HepG2 (cell line): Measurements from ENCODE around the gene HBG1. TPM values are rescaled to one million over a fixed set of nuclear protein-coding genes. Genes with fewer than 3 reads are reported as not detected.

Source experiments
- ATAC-seq: fragments of 200-7000 bp; cut with Tn5 transposase; 3 replicates; pipeline ENCODE4 v1.9.1; 2020; ENCODE audit warnings: mild to moderate bottlenecking, moderate library complexity
- BruUV-seq: library from RNA; stranded (reverse); fragments of 400-500 nt; replicated peaks from 2 replicates; lab custom pipeline; 2021; lab: Mats Ljungman, UMichigan
- CTCF ChIA-PET: fragments of 300-600 bp; formaldehyde crosslinking; extraction: SDS; loops from one replicate; lab custom pipeline; 2021; ENCODE audit warnings: low total read pairs, inconsistent platforms, low intra/inter-chr PET ratio; lab: Yijun Ruan, JAX
- POLR2A ChIA-PET: fragments of 350-600 bp; sonication (Branson Sonifier 250); formaldehyde crosslinking; loops from one replicate; lab custom pipeline; 2020; ENCODE audit warnings: antibody characterized with exemption, inconsistent platforms; lab: Yijun Ruan, JAX
- DNase-seq: peaks from one replicate; pipeline ENCODE4 v3.0.0-alpha.2; 2015; ENCODE audit warnings: low spot score
- FAIRE-seq: peaks from 3 replicates; lab custom pipeline; 2011; peaks lifted over from hg19 to GRCh38; lab: Jason Lieb, UNC
- H2AFZ ChIP-seq: one replicate; pipeline ENCODE4 v1.6.1; 2011; ENCODE audit warnings: low read length, inconsistent platforms
- H3K27ac ChIP-seq: fragments of 300-600 bp; 3 replicates; pipeline ENCODE4 v1.8.0; 2011; ENCODE audit warnings: mixed run types, mild to moderate bottlenecking, mixed read lengths, low read length, inconsistent platforms; ENCODE audit not compliant: insufficient read depth; ENCODE audit errors: extremely low read length
- H3K27me3 ChIP-seq, 2 experiments: fragments of 200-600 bp in 1 of 2; 2 replicates in 1 of 2; 3 replicates in 1 of 2; pipeline versions ENCODE4 v1.6.0 to v1.8.0; 2011; ENCODE audit warnings: low read length in 2 of 2, mild to moderate bottlenecking in 2 of 2, moderate library complexity in 2 of 2, inconsistent platforms in 1 of 2; ENCODE audit not compliant: insufficient read depth in 2 of 2, control insufficient read depth in 1 of 2
- H3K36me3 ChIP-seq, 2 experiments: fragments of 200-600 bp in 1 of 2; replicated peaks in 1 of 2; 2 replicates in 1 of 2; 3 replicates in 1 of 2; pipeline versions ENCODE4 v1.5.1 to v1.8.0; 2011; ENCODE audit warnings: low read length in 2 of 2, inconsistent platforms in 1 of 2; ENCODE audit not compliant: insufficient read depth in 2 of 2, control insufficient read depth in 1 of 2
- H3K4me1 ChIP-seq: 2 replicates; pipeline ENCODE4 v1.5.1; 2012; ENCODE audit warnings: low read length, inconsistent platforms; ENCODE audit not compliant: insufficient read depth
- H3K4me2 ChIP-seq: 2 replicates; pipeline ENCODE4 v1.6.0; 2011; ENCODE audit warnings: low read depth, low read length, inconsistent platforms
- H3K4me3 ChIP-seq, 3 experiments: fragments of 200-600 bp in 1 of 3; sonication (generic), shearing (Covaris generic) in 1 of 3; replicated peaks in 1 of 3; 2 replicates each; pipeline ENCODE4 v1.5.1; 2011 to 2016; ENCODE audit warnings: low read length in 3 of 3, inconsistent platforms in 2 of 3, low read depth in 2 of 3, mild to moderate bottlenecking in 2 of 3, control low read depth in 1 of 3, mixed read lengths in 1 of 3; ENCODE audit not compliant: insufficient read depth in 1 of 3
- H3K79me2 ChIP-seq: one replicate; pipeline ENCODE4 v1.6.1; 2011; ENCODE audit warnings: low read length, inconsistent platforms; ENCODE audit not compliant: insufficient read depth
- H3K9ac ChIP-seq: 2 replicates; pipeline ENCODE4 v1.6.0; 2011; ENCODE audit warnings: mild to moderate bottlenecking, low read depth, low read length, inconsistent platforms; ENCODE audit not compliant: insufficient read depth
- H3K9me3 ChIP-seq: 2 replicates; pipeline ENCODE4 v1.5.1; 2012; ENCODE audit warnings: mild to moderate bottlenecking, low read length
- H4K20me1 ChIP-seq: 2 replicates; pipeline ENCODE4 v1.6.0; 2011; ENCODE audit warnings: inconsistent platforms, mild to moderate bottlenecking, low read length, moderate library complexity; ENCODE audit not compliant: insufficient read depth
- YEATS2 ChIP-seq: sonication (generic); formaldehyde crosslinking; IDR thresholded peaks from 2 replicates; pipeline ENCODE4 v1.4.0; 2020; ENCODE audit warnings: missing genetic modification reagents, borderline replicate concordance
- ZSCAN12 ChIP-seq: sonication (generic); formaldehyde crosslinking; IDR thresholded peaks from 2 replicates; pipeline ENCODE4 v1.9.0; 2021; ENCODE audit warnings: mild to moderate bottlenecking, missing genetic modification reagents
- in situ Hi-C: cut with HindIII; loops from 2 replicates; pipeline ENCODE4 v1.10.0; 2017; ENCODE audit warnings: low pct_unique_long_range_greater_than_20kb; ENCODE audit not compliant: extremely low pct_ligation_motif_present
- intact Hi-C: fragments of 100-400 bp; cut with micrococcal nuclease; formaldehyde crosslinking; loops from one replicate; pipeline ENCODE4 v1.10.0; 2022; ENCODE audit not compliant: unreplicated experiment
- polyA plus RNA-seq, 8 experiments: library from polyadenylated mRNA; depleted of rRNA in 3 of 8; stranded (reverse) in 7 of 8; unstranded in 1 of 8; fragments of >200 nt; fragmentation: Illumina TruSeq in 4 of 8; extraction: Trizol in 4 of 8; gene quantifications; 2 replicates each; pipeline versions ENCODE4 v1.2.1 to v1.2.3, GENCODE V29; 2011 to 2016; ENCODE audit warnings: low read depth in 4 of 8, missing spikeins in 1 of 8, mixed read lengths in 1 of 8; ENCODE audit not compliant: insufficient read depth in 1 of 8
- total RNA-seq, 5 experiments: library from RNA; depleted of rRNA; stranded (reverse); fragments of >200 nt; fragmentation: Illumina TruSeq; extraction: Trizol; gene quantifications; 2 replicates each; pipeline ENCODE4 v1.2.3, GENCODE V29; 2016; ENCODE audit warnings: low read depth in 1 of 5

Gene HBG1
- total and polyA plus RNA-seq, 2 of the 13 experiments (the other 11 are each of a cell fraction or from before 2014, with no cell fraction given) = not detected

DNA sequence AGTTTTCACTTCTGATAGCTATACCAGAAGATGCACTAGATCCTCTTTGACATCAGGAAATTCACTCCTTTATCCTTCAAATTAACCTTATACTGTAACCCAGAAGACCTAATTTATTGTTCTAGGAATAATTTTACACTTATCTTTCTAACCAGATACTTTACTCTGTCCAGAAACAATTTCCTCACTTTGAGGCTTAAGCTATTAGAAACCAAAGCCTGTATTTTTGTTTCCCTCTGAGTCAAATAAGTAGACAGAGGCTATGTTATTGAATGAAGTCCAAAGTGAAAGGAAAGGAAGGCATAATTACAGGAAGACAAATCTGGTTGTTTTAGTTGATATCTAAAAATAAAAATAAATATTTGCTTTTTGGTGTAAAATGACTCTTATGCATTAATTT is 51.4 kb downstream of the HBG1 start:
- TF ChIP-seq YEATS2 (CRISPR knock-in tag) (no peak), ZSCAN12 (CRISPR knock-in tag) (no peak)
- ATAC-seq = no peak
- no peaks in the 10 kb centered on the region for H3K9me3 ChIP-seq
- ChIA-PET CTCF (no interaction called here), POLR2A (no interaction called here)
- no TSS peak for BruUV-seq
- no peak overlapping the region for H3K9ac ChIP-seq
- in situ Hi-C loops (no loop called here), intact Hi-C loops (no loop called here)
- no peak overlapping the region for H2AFZ ChIP-seq
- no peaks in the 10 kb centered on the region for H4K20me1 ChIP-seq
- no peak overlapping the region for H3K4me3 ChIP-seq
- FAIRE-seq = no peak
- H3K79me2 ChIP-seq = no peaks in the 10 kb centered on the region
- H3K4me2 ChIP-seq = no peak overlapping the region
- no peaks in the 10 kb centered on the region for H3K4me1 ChIP-seq
- no peaks in the 10 kb centered on the region for H3K27me3 ChIP-seq
- no peak for DNase-seq
- H3K27ac ChIP-seq = no peak overlapping the region
- H3K36me3 ChIP-seq = no peaks in the 10 kb centered on the region

Other genes starting within 250 kb of the HBG1 start
- gene OR52J3, start 203.3 kb downstream of the HBG1 start, total RNA-seq (2016; rRNA removed; fragmentation: Illumina TruSeq; extraction: Trizol) = not detected in 2 replicates
- not detected in 2 replicates for gene OR52J3, start 203.3 kb downstream of the HBG1 start, polyA plus RNA-seq (2011; rRNA removed)
- not detected in 2 replicates for gene OR52E2, start 190.2 kb downstream of the HBG1 start, total RNA-seq (2016; rRNA removed; fragmentation: Illumina TruSeq; extraction: Trizol)
- gene OR52E2, start 190.2 kb downstream of the HBG1 start, polyA plus RNA-seq (2011; rRNA removed) = not detected in 2 replicates
- not detected in 2 replicates for gene OR52E1, start 180.3 kb downstream of the HBG1 start, total RNA-seq (2016; rRNA removed; fragmentation: Illumina TruSeq; extraction: Trizol)
- gene OR52E1, start 180.3 kb downstream of the HBG1 start, polyA plus RNA-seq (2011; rRNA removed) = not detected in 2 replicates
- not detected in 2 replicates for gene OR52A5, start 111.5 kb downstream of the HBG1 start, total RNA-seq (2016; rRNA removed; fragmentation: Illumina TruSeq; extraction: Trizol)
- not detected in 2 replicates for gene OR52A5, start 111.5 kb downstream of the HBG1 start, polyA plus RNA-seq (2011; rRNA removed)
- not detected in 2 replicates for gene OR52A1, start 95.1 kb downstream of the HBG1 start, total RNA-seq (2016; rRNA removed; fragmentation: Illumina TruSeq; extraction: Trizol)
- not detected in 2 replicates for gene OR52A1, start 95.1 kb downstream of the HBG1 start, polyA plus RNA-seq (2011; rRNA removed)
- not detected in 2 replicates for gene OR51V1, start 49.2 kb downstream of the HBG1 start, total RNA-seq (2016; rRNA removed; fragmentation: Illumina TruSeq; extraction: Trizol)
- gene OR51V1, start 49.2 kb downstream of the HBG1 start, polyA plus RNA-seq (2011; rRNA removed) = not detected in 2 replicates
- not detected in 2 replicates for gene HBB, start 22.8 kb downstream of the HBG1 start, total RNA-seq (2016; rRNA removed; fragmentation: Illumina TruSeq; extraction: Trizol)
- gene HBB, start 22.8 kb downstream of the HBG1 start, polyA plus RNA-seq (2011; rRNA removed) = not detected in 2 replicates
- not detected in 2 replicates for gene HBD, start 15.4 kb downstream of the HBG1 start, total RNA-seq (2016; rRNA removed; fragmentation: Illumina TruSeq; extraction: Trizol)
- not detected in 2 replicates for gene HBD, start 15.4 kb downstream of the HBG1 start, polyA plus RNA-seq (2011; rRNA removed)
- not detected in 2 replicates for gene HBG2, start 4.9 kb upstream of the HBG1 start, total RNA-seq (2016; rRNA removed; fragmentation: Illumina TruSeq; extraction: Trizol)
- gene HBG2, start 4.9 kb upstream of the HBG1 start, polyA plus RNA-seq (2011; rRNA removed) = not detected in 2 replicates
- 0.35 and 0.52 TPM in 2 replicates for gene HBE1, start 20.1 kb upstream of the HBG1 start, total RNA-seq (2016; rRNA removed; fragmentation: Illumina TruSeq; extraction: Trizol)
- 0.24 and 0.31 TPM in 2 replicates for gene HBE1, start 20.1 kb upstream of the HBG1 start, polyA plus RNA-seq (2011; rRNA removed)
- 0.11 and 0.22 TPM in 2 replicates for gene OR51B4, start 52.1 kb upstream of the HBG1 start, total RNA-seq (2016; rRNA removed; fragmentation: Illumina TruSeq; extraction: Trizol)
- gene OR51B4, start 52.1 kb upstream of the HBG1 start, polyA plus RNA-seq (2011; rRNA removed) = 0.07 and 0.33 TPM in 2 replicates
- gene OR51B2, start 74.4 kb upstream of the HBG1 start, total RNA-seq (2016; rRNA removed; fragmentation: Illumina TruSeq; extraction: Trizol) = not detected in 2 replicates
- gene OR51B2, start 74.4 kb upstream of the HBG1 start, polyA plus RNA-seq (2011; rRNA removed) = not detected in 2 replicates
- 0.18 and 0.20 TPM in 2 replicates for gene OR51B5, start 93.7 kb upstream of the HBG1 start, total RNA-seq (2016; rRNA removed; fragmentation: Illumina TruSeq; extraction: Trizol)
- 0.16 TPM in 2 replicates for gene OR51B5, start 93.7 kb upstream of the HBG1 start, polyA plus RNA-seq (2011; rRNA removed)
- not detected in 2 replicates for gene OR51B6, start 101.7 kb upstream of the HBG1 start, total RNA-seq (2016; rRNA removed; fragmentation: Illumina TruSeq; extraction: Trizol)
- gene OR51B6, start 101.7 kb upstream of the HBG1 start, polyA plus RNA-seq (2011; rRNA removed) = not detected in 2 replicates
- gene OR51M1, start 134.0 kb upstream of the HBG1 start, total RNA-seq (2016; rRNA removed; fragmentation: Illumina TruSeq; extraction: Trizol) = not detected in 2 replicates
- gene OR51M1, start 134.0 kb upstream of the HBG1 start, polyA plus RNA-seq (2011; rRNA removed) = not detected in 2 replicates
- gene OR51Q1, start 172.3 kb upstream of the HBG1 start, total RNA-seq (2016; rRNA removed; fragmentation: Illumina TruSeq; extraction: Trizol) = not detected in 2 replicates
- not detected in 2 replicates for gene OR51Q1, start 172.3 kb upstream of the HBG1 start, polyA plus RNA-seq (2011; rRNA removed)
- gene OR51I1, start 191.7 kb upstream of the HBG1 start, total RNA-seq (2016; rRNA removed; fragmentation: Illumina TruSeq; extraction: Trizol) = not detected in 2 replicates
- 0.09 TPM in 1 of 2 replicates, not detected in the other for gene OR51I1, start 191.7 kb upstream of the HBG1 start, polyA plus RNA-seq (2011; rRNA removed)
- not detected in 2 replicates for gene OR51I2, start 199.5 kb upstream of the HBG1 start, total RNA-seq (2016; rRNA removed; fragmentation: Illumina TruSeq; extraction: Trizol)
- gene OR51I2, start 199.5 kb upstream of the HBG1 start, polyA plus RNA-seq (2011; rRNA removed) = not detected in 2 replicates
- gene OR52D1, start 238.8 kb upstream of the HBG1 start, total RNA-seq (2016; rRNA removed; fragmentation: Illumina TruSeq; extraction: Trizol) = not detected in 2 replicates
- gene OR52D1, start 238.8 kb upstream of the HBG1 start, polyA plus RNA-seq (2011; rRNA removed) = not detected in 2 replicates